ENCODE measurements around the gene ABLIM2. TPM values are rescaled to one million over a fixed set of nuclear protein-coding genes. Genes with fewer than 3 reads are reported as not detected.

Gene ABLIM2
- total and polyA plus RNA-seq, 2 of the 4 experiments (the other 2 are of a cell fraction), result under 0.01 to 0.10 TPM

DNA sequence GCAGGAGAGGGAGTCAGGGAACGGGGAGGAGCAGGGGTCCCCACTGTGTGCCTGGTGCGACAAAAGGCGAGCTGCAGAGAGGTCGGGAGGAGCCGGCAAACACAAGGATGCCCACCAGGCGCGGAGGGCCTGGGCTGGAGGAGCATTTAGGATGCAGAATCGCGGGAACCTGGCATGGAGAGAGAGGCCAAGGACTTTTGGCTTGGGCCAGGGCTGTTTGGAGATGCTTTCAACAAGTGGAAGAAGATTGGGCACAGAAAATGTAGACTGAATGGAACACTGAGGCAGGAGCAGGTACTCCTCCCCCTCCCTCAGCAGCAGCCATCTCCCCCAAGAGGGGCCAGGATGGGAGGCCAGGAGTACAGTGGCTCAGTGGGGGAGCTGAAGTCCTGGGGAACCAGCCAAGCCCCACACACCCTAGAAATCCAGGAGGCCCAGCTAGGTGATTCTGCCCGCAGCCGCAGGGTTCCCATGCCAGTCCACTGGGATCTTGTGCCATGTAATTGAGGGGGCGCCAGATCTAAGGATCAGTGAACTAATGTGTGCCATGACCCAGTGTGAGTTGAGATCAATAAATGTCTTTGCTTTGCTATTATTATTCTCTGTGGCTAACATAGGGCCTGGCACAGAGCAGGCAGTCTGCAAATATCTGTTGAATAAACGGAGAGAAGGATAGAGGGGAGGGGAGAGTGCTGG, 1.1 kb upstream of the ABLIM2 start:
- Histone ChIP-seq H4K20me1 (ENCODE audit: insufficient read depth, low read length) (no peaks in the 10 kb centered on the region), H3K9me3 (ENCODE audit: control insufficient read depth, insufficient read depth, low read length) (no peaks in the 10 kb centered on the region), H2AK9ac (replicated peaks; ENCODE audit: low read depth, low read length, poor library complexity) (peak overlapping the region; percentile 96), H3K9me1 (ENCODE audit: insufficient read depth, low read length) (0 out of 2 replicates have a peak, but pooled peaks cover 4% of the 10 kb centered on the region), H2BK15ac (ENCODE audit: low read depth, low read length) (no peak overlapping the region), H3K4me3 (ENCODE audit: insufficient read depth, low read depth, low read length) (peak overlapping the region; percentile 83), H3K79me1 (ENCODE audit: low read depth in 1 of 2, low read length in 2 of 2) (no peaks in the 10 kb centered on the region), H2BK120ac (ENCODE audit: low read depth, low read length) (no peak overlapping the region), H3K4me2 (ENCODE audit: low read depth, low read length) (peak overlapping the region; percentile 97), H3K18ac (ENCODE audit: low read depth, low read length) (no peak overlapping the region), H2AFZ (replicated peaks; ENCODE audit: low read length, poor library complexity) (peak overlapping the region; percentile 99), H3K4ac (ENCODE audit: low read depth, low read length) (no peak overlapping the region; the same call in 1 of the 2 replicates), H3K56ac (ENCODE audit: extremely low read depth, insufficient read depth, low read length) (no peak overlapping the region), H2AK5ac (ENCODE audit: low read depth, low read length) (0 out of 2 replicates have a peak overlapping the region, but pooled peaks have one; percentile 50), H4K5ac (ENCODE audit: low read depth, low read length) (no peak overlapping the region), H3K9ac (ENCODE audit: low read depth, low read length) (peak overlapping the region; percentile 80), H3K14ac (replicated peaks; ENCODE audit: low read depth, low read length) (no peak overlapping the region), H3K4me1 (ENCODE audit: control insufficient read depth, insufficient read depth, low read length) (peaks cover 5% of the 10 kb centered on the region; the same call in 1 of the 2 replicates), H3K27ac (ENCODE audit: insufficient read depth, low read length) (no peak overlapping the region), H2BK5ac (ENCODE audit: low read depth, low read length, poor library complexity, severe bottlenecking) (no peak overlapping the region), H3K23ac (ENCODE audit: low read depth, low read length) (peak overlapping the region; percentile 49; the same call in 1 of the 2 replicates), H2BK20ac (ENCODE audit: low read depth, low read length) (no peak overlapping the region), H3K27me3 (ENCODE audit: control insufficient read depth, insufficient read depth, low read length) (peaks cover 61% of the 10 kb centered on the region), H3K36me3 (ENCODE audit: control insufficient read depth, insufficient read depth, low read length) (no peaks in the 10 kb centered on the region), H4K8ac (ENCODE audit: low read depth in 2 of 2, low read length in 2 of 2) (peak overlapping the region in 1 of 2 experiments; percentile 96; a peak in 2 of 4 replicates), H4K91ac (ENCODE audit: insufficient read depth, low read depth, low read length) (no peak overlapping the region; the same call in 1 of the 2 replicates)
- POLR2A ChIA-PET (ENCODE audit: unreplicated experiment), result no interaction called here
- dilution Hi-C loops (cut with HindIII; ENCODE audit: low sequenced_read_pairs, unreplicated experiment), result no loop called here
- 3% methylated on average over 7 of the region's 13 CpGs; no CpG with 5 or more reads in 1 of the 2 experiments for WGBS, 2 experiments (ENCODE audit: extremely low coverage in 2 of 2, insufficient read length in 1 of 2)
- intact Hi-C loops (cut with micrococcal nuclease), result no loop called here
- DNase-seq (no peak), ATAC-seq (ENCODE audit: low read depth) (no peak)
- in situ Hi-C loops (cut with MboI; ENCODE audit: low sequenced_read_pairs), result no loop called here
- CTCF ChIA-PET, result interaction anchor here (1.3 kb wide), 1 partner anchor 17 kb away, joined by 3 read pairs; no protein-coding TSS in a partner anchor
- BruUV-seq (replicated peaks), result no TSS peak
- TF ChIP-seq NFE2L2 (IDR thresholded peaks at IDR 0.05; ENCODE audit: low read depth, low read length) (no peak), BHLHE40 (IDR thresholded peaks at IDR 0.05; ENCODE audit: low read depth, low read length) (no peak), SMC3 (IDR thresholded peaks at IDR 0.05; ENCODE audit: low read depth, low read length) (no peak), MXI1 (IDR thresholded peaks at IDR 0.05; ENCODE audit: borderline replicate concordance, low read depth, low read length) (no peak), MAZ (IDR thresholded peaks at IDR 0.05; ENCODE audit: borderline replicate concordance, low read depth, low read length) (no peak), CEBPB (IDR thresholded peaks at IDR 0.05; ENCODE audit: low read depth, low read length) (no peak), CHD1 (IDR thresholded peaks at IDR 0.05; ENCODE audit: low read depth, low read length) (no peak), RAD21 (IDR thresholded peaks at IDR 0.05; ENCODE audit: low read length) (no peak), RFX5 (IDR thresholded peaks at IDR 0.05; ENCODE audit: low read depth, low read length) (no peak), POLR2A (IDR thresholded peaks at IDR 0.05; ENCODE audit: low read depth, low read length) (no peak), MAFK (IDR thresholded peaks at IDR 0.05; ENCODE audit: low read depth, low read length) (no peak), FOS (IDR thresholded peaks at IDR 0.05; ENCODE audit: low read depth, low read length) (no peak)
- TF ChIP-seq, protein P1, sequence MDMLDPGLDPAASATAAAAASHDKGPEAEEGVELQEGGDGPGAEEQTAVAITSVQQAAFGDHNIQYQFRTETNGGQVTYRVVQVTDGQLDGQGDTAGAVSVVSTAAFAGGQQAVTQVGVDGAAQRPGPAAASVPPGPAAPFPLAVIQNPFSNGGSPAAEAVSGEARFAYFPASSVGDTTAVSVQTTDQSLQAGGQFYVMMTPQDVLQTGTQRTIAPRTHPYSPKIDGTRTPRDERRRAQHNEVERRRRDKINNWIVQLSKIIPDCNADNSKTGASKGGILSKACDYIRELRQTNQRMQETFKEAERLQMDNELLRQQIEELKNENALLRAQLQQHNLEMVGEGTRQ (IDR thresholded peaks at IDR 0.05; ENCODE audit: low read depth, low read length), result no peak
- TF ChIP-seq, protein P2, sequence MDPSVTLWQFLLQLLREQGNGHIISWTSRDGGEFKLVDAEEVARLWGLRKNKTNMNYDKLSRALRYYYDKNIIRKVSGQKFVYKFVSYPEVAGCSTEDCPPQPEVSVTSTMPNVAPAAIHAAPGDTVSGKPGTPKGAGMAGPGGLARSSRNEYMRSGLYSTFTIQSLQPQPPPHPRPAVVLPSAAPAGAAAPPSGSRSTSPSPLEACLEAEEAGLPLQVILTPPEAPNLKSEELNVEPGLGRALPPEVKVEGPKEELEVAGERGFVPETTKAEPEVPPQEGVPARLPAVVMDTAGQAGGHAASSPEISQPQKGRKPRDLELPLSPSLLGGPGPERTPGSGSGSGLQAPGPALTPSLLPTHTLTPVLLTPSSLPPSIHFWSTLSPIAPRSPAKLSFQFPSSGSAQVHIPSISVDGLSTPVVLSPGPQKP (IDR thresholded peaks at IDR 0.05; ENCODE audit: borderline replicate concordance, low read depth, low read length), result no peak
- TF ChIP-seq, protein P3, sequence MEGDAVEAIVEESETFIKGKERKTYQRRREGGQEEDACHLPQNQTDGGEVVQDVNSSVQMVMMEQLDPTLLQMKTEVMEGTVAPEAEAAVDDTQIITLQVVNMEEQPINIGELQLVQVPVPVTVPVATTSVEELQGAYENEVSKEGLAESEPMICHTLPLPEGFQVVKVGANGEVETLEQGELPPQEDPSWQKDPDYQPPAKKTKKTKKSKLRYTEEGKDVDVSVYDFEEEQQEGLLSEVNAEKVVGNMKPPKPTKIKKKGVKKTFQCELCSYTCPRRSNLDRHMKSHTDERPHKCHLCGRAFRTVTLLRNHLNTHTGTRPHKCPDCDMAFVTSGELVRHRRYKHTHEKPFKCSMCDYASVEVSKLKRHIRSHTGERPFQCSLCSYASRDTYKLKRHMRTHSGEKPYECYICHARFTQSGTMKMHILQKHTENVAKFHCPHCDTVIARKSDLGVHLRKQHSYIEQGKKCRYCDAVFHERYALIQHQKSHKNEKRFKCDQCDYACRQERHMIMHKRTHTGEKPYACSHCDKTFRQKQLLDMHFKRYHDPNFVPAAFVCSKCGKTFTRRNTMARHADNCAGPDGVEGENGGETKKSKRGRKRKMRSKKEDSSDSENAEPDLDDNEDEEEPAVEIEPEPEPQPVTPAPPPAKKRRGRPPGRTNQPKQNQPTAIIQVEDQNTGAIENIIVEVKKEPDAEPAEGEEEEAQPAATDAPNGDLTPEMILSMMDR (conservative IDR thresholded peaks at IDR 0.05; ENCODE audit: low read depth, low read length), result no peak
